AG04449 (cell line): ENCODE measurements around the gene VSTM5.

Experiments used
- CTCF ChIA-PET: fragments of 350-600 bp; formaldehyde crosslinking; extraction: SDS; loops from one replicate; lab custom pipeline; 2021; ENCODE audit warnings: antibody characterized with exemption; lab: Yijun Ruan, JAX
- POLR2A ChIA-PET: fragments of 400-600, 350-600 bp; formaldehyde crosslinking; extraction: SDS; loops from one replicate; lab custom pipeline; 2020; ENCODE audit warnings: antibody characterized with exemption, inconsistent platforms; lab: Yijun Ruan, JAX
- DNase-seq: peaks from one replicate; pipeline ENCODE4 v3.0.0-alpha.2; 2010; ENCODE audit warnings: low read depth, low spot score
- H3K4me3 ChIP-seq: 2 replicates; pipeline ENCODE4 v1.5.1; 2011; ENCODE audit warnings: low read depth, mild to moderate bottlenecking, control low read depth, low read length
- TF ChIP-seq, protein P1 (sequence below): IDR thresholded peaks from one replicate; pipeline ENCODE4 v1.5.1; 2011; ENCODE audit warnings: mild to moderate bottlenecking, moderate library complexity, low read length, control low read depth, inconsistent platforms; ENCODE audit not compliant: insufficient read depth; ENCODE audit errors: missing control alignments

The VSTM5 gene

DNA sequence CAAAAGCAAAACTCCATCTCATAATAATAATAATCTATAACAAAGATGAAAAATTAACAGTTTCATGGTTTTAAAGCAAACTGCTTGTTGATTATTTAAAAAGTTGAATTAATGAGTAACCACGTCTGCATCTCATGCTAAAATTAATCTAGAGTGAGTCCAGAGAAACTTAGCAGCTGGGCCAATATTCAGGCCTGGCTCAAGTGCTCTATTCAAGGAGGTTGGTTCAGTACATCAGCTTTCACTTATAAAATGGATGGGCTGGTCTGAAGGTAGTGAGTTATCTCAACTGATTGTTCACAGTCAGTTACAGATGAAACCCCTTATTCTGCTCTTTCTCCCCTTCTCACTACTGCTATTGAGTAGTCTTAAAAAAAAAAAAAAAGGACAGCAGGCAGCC lies 23.1 kb downstream of the VSTM5 start:
- H3K4me3 ChIP-seq = no peak overlapping the region
- ChIA-PET POLR2A (no interaction called here), CTCF (no interaction called here)
- no peak for DNase-seq
- TF ChIP-seq, protein P1, sequence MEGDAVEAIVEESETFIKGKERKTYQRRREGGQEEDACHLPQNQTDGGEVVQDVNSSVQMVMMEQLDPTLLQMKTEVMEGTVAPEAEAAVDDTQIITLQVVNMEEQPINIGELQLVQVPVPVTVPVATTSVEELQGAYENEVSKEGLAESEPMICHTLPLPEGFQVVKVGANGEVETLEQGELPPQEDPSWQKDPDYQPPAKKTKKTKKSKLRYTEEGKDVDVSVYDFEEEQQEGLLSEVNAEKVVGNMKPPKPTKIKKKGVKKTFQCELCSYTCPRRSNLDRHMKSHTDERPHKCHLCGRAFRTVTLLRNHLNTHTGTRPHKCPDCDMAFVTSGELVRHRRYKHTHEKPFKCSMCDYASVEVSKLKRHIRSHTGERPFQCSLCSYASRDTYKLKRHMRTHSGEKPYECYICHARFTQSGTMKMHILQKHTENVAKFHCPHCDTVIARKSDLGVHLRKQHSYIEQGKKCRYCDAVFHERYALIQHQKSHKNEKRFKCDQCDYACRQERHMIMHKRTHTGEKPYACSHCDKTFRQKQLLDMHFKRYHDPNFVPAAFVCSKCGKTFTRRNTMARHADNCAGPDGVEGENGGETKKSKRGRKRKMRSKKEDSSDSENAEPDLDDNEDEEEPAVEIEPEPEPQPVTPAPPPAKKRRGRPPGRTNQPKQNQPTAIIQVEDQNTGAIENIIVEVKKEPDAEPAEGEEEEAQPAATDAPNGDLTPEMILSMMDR = no peak

DNA sequence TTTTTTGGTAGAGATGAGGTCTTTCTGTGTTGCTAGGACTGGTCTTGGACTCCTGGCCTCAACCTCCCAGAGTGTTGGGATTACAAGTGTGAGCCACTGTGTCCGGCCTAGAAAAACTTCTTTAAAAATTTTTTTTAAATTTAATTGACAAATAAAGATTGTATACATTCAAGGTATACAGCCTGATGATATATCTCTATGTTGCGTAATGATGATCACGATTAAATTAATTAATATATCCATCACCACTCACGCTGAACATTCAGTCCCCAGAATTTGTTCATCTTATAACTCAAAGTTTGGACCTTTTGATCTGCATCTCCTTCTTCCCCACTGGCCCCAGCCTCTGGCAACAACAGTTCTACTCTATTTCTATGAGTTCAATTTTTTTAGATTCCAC lies 27.2 kb downstream of the VSTM5 start:
- H3K4me3 ChIP-seq = no peak overlapping the region
- ChIA-PET POLR2A (no interaction called here), CTCF (no interaction called here)
- TF ChIP-seq, protein P1 = no peak
- no peak for DNase-seq

DNA sequence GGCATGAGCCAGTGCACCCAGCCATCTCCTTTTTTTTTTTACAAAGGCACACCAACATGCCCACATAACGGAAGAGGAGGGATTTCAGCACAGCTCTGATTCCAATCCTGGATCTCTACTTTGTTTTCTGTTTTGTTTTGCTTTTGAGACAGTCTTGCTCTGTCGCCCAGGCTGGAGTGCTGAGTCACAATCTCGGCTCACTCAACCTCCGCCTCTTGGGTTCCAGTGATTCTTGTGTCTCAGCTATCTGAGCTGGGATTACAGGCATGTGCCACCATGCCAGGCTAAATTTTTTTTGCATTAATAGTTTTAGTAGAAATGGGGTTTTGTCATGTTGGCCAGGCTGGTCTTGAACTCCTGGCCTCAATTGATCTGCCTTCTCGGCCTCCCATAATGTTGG lies 28.1 kb downstream of the VSTM5 start:
- DNase-seq = no peak
- ChIA-PET CTCF (interaction anchor here (1.0 to 1.1 kb wide), 2 partner anchors 11 to 73 kb away, joined by 3 to 5 read pairs; no protein-coding TSS in a partner anchor), POLR2A (no interaction called here)
- no peak overlapping the region for H3K4me3 ChIP-seq
- TF ChIP-seq, protein P1 = no peak

DNA sequence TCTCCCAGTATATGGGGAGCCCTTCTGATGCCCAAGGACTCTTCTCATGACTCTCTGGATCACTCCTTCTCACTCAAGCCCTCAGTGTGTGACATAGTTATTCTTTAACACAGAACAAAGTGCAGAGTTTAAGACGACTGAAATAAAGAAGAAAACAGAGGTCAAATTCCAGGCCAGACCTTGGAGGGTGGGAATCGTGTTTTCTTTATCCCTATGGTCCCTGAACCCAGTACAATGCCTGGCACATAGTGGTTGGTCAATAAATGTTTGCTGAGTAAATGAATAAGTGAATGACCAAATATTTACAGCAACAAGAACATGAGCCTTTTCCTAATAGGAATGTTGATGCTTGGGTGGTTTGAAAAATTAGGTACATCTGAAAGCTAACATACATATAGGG lies 28.8 kb downstream of the VSTM5 start:
- ChIA-PET CTCF (interaction anchor here (1.1 kb wide), 1 partner anchor 74 kb away, joined by 5 read pairs; no protein-coding TSS in a partner anchor), POLR2A (no interaction called here)
- TF ChIP-seq, protein P1 = no peak
- DNase-seq = no peak
- no peak overlapping the region for H3K4me3 ChIP-seq

DNA sequence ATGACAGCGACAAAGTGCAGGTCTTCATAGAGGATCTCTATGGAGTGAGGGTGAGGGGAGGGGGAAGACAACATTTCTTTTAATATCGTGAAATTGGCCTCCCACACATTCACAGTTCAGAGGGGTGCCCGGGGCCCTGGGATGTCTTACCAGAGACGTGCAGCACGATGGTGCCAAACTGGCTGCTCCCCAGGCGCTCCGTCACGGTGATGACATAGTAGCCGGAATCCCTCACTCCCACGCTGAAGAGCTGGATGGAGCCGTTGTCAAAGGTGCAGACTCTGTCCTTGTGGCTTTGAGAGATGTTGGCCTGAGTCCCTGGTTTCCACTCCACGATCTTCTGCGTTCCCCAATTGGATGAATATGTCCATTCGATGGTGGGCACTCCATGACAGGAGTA lies 29.6 kb downstream of the VSTM5 start:
- DNase-seq = no peak
- ChIA-PET POLR2A (no interaction called here), CTCF (no interaction called here)
- H3K4me3 ChIP-seq = no peak overlapping the region
- TF ChIP-seq, protein P1 = no peak

DNA sequence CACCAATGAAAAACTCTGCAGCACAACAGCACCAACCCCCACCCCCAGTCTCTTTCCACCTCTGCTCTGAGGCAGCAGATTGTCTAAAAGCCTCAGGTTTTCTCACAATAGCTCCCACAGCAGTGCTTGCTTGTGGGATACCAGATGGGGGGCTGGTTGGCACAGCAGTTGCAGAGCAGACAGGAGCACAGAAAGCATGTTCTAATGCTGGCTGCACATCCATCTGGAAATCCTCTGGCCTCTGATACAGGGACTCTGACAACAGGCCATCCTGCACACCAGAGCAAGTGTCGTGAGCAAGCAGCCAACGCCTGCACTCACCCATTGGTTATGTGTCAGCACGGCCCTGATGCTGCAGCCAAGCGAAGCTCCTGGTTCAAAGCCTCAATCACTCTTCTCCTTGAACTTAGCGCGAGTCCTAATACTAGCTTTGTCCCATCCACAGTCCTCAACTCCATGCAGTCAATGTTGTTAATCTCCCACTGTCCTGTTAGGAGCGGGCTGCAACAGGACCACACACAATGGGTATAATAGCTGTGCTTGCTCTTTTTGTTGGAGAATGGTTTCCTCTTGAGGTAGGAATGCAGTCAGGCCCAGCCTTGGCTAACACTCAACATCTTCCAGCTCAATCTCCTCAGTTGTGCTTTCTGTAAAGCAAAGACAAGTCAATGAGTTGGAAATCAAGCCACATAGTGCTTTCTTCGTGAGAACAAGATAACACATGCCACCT lies 30.3 kb downstream of the VSTM5 start:
- TF ChIP-seq, protein P1 = no peak
- POLR2A ChIA-PET = no interaction called here
- CTCF ChIA-PET = interaction anchor here (1.3 kb wide), 1 partner anchor 10 kb away, joined by 3 read pairs; no protein-coding TSS in a partner anchor
- no peak overlapping the region for H3K4me3 ChIP-seq
- no peak for DNase-seq
